ENCODE data around the gene SGCD.
"Not testable (repeated sequence)": the region's sequence is repeated elsewhere in the genome, so short reads cannot be mapped to it uniquely, and the experiment has no call there.

Gene SGCD

GRCh38 chr5:156640691-156641241 is 313.8 kb downstream of the SGCD start:
- Mint-ChIP-seq H3K9me3 (no peaks in the 10 kb centered on the region), H3K27me3 (peaks cover 12 to 14% of the 10 kb centered on the region in 2 donors), H3K4me1 (ENCODE audit: low read depth in 2 of 2) (no peaks in the 10 kb centered on the region), H3K36me3 (ENCODE audit: insufficient read depth) (no peaks in the 10 kb centered on the region), H3K27ac (no peak overlapping the region), H3K4me3 (no peak overlapping the region)
- ATAC-seq (replicated peaks) (no peak), DNase-seq (no peak)

DNA sequence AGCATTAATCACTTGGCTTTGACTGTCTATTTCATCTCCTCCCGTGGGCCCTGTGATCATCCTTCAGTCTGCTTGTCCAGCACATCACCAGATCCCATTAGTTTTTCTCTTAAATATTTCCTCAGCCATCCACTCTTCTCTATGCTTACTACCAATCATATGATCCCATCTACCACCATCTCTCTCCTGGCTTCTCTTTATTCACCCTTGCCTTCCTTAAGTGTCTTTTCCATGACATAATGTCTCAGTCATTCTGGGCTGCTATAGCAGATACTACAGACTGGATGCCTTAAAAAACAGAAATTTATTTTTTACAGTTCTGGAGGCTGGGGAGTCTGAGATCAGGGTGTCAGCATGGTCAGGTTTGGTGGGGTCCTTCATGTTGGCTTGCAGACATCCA is 314.7 kb downstream of the SGCD start:
- Mint-ChIP-seq H3K27ac (no peak overlapping the region), H3K4me3 (no peak overlapping the region), H3K36me3 (ENCODE audit: insufficient read depth) (no peaks in the 10 kb centered on the region), H3K4me1 (ENCODE audit: low read depth in 2 of 2) (no peaks in the 10 kb centered on the region), H3K9me3 (no peaks in the 10 kb centered on the region), H3K27me3 (peaks cover 21% of the 10 kb centered on the region in 2 donors)
- no peak for DNase-seq
- ATAC-seq (replicated peaks), result no peak

DNA sequence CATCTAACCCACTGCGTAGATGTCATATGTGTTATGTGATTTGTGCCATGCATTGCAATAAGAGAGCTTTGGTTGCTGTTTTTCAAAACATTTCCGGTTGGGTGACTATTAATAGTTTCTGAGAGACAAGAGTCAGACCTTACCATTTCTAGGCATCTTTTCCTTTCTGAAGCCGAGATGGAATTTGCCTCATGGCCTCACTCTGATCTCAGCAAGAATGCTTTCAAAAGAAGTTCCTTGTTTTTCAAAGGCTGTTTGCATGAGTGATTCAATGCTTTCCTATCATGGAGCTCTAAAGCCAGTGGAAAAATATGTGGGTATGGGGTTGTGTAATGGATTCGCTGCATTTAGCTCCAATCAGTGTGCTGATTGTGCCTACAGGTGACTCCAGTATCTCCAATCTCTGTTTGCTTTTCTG is 320.1 kb downstream of the SGCD start:
- Mint-ChIP-seq H3K36me3 (ENCODE audit: insufficient read depth) (no peaks in the 10 kb centered on the region), H3K4me3 (no peak overlapping the region), H3K27ac (no peak overlapping the region), H3K27me3 (peaks cover 36 to 46% of the 10 kb centered on the region in 2 donors), H3K4me1 (ENCODE audit: low read depth in 2 of 2) (no peaks in the 10 kb centered on the region), H3K9me3 (no peaks in the 10 kb centered on the region)
- no peak for DNase-seq
- ATAC-seq (replicated peaks), result no peak

DNA sequence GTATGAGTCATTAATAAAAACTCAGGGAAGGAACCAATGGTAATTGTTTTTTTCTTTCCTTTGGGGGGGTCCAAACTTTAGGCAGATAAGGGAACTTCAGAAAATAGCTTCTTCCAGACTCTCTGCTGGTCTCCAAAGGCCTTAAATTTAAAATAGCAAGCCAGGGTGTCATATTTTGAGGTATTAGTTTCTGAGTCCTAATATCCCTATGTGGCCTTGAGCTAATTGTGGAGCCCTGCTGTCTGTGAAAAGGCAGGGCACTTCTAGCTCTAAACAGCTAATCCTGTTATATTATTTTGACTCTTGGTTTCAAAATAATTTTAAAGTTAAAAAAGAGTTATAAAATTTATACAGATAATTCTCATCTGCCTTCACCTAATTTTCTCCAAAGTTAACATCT is 327.5 kb downstream of the SGCD start:
- Mint-ChIP-seq H3K36me3 (ENCODE audit: insufficient read depth) (no peaks in the 10 kb centered on the region), H3K27ac (no peak overlapping the region), H3K4me3 (no peak overlapping the region), H3K27me3 (peaks cover 18 to 22% of the 10 kb centered on the region in 2 donors), H3K4me1 (ENCODE audit: low read depth in 2 of 2) (no peaks in the 10 kb centered on the region), H3K9me3 (no peaks in the 10 kb centered on the region)
- ATAC-seq (replicated peaks), result no peak
- no peak for DNase-seq

DNA sequence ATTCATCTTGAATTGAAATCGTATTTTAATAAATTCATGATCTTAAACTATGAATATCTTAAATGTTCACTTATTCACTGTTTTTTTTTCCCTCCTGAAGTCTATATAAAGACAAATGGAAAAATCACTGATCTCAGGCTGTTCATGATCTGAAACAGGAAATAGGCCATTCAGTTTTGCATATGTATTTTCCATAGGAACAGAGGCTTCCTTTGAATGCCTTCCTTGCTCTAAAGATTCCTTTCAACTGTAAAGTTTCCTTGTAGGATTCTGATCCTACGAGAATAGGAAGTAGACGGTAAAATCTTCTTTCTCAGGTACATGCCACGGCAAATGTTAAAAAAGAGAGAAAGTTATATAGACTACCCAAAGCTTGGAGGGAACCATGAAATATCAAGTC is 328.8 kb downstream of the SGCD start:
- H3K27me3 Mint-ChIP-seq, result peaks cover 18 to 22% of the 10 kb centered on the region in 2 donors
- no peak overlapping the region for H3K27ac Mint-ChIP-seq
- no peak overlapping the region for H3K4me3 Mint-ChIP-seq
- no peaks in the 10 kb centered on the region for H3K4me1 Mint-ChIP-seq (ENCODE audit: low read depth in 2 of 2)
- no peak for ATAC-seq (replicated peaks)
- no peak for DNase-seq
- no peaks in the 10 kb centered on the region for H3K36me3 Mint-ChIP-seq (ENCODE audit: insufficient read depth)
- no peaks in the 10 kb centered on the region for H3K9me3 Mint-ChIP-seq

DNA sequence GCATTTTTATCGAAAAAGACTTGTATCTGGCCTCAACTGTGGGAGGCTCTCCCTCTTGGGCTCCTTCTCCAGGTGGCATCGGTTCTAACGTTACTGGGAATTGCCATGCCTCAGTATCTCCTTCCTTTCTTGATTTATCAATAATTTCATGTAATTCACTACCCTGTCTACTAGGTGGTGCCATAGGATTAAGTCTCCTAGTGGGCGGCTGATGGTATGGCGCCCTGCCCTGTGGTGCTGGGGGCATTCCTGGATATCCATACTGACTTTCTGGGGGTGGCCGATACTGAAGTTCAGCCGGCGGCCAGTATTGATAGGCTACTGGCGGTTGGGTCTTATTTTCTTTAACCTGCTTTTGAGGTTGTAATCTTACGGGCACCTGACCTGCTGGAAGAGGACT is 337.9 kb downstream of the SGCD start:
- ATAC-seq (replicated peaks); H3K4me3 Mint-ChIP-seq; H3K4me1 Mint-ChIP-seq (ENCODE audit: low read depth in 2 of 2); H3K27me3 Mint-ChIP-seq; DNase-seq; H3K27ac Mint-ChIP-seq; H3K9me3 Mint-ChIP-seq; H3K36me3 Mint-ChIP-seq (ENCODE audit: insufficient read depth): not testable (repeated sequence)

- not testable (repeated sequence) for ATAC-seq (replicated peaks); H3K9me3 Mint-ChIP-seq; DNase-seq; H3K4me3 Mint-ChIP-seq; H3K27me3 Mint-ChIP-seq; H3K4me1 Mint-ChIP-seq (ENCODE audit: low read depth in 2 of 2); H3K36me3 Mint-ChIP-seq (ENCODE audit: insufficient read depth); H3K27ac Mint-ChIP-seq
These were observed 339.7 kb downstream of the SGCD start for GRCh38 chr5:156666686-156667085.

DNA sequence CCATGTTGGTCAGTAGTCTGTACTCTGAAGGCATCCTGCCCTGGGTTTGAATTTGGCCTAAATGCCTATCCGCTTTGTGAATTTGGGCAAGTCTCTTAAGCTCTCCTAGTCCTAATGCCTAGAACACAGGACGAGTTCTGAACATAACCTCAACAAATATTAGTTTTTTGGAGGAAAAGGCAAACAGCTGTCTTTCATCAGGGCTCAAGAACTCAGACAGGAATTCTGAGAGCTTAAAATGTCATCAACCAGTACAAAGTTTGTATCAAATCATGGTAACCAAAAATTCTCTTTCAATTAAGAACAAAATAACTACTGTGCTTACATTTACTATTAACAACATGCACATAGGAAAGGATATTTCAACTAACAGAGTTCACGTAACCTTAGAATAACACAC is 340.7 kb downstream of the SGCD start:
- no peak for DNase-seq
- Mint-ChIP-seq H3K9me3 (no peaks in the 10 kb centered on the region), H3K27ac (no peak overlapping the region), H3K4me1 (ENCODE audit: low read depth in 2 of 2) (no peaks in the 10 kb centered on the region), H3K36me3 (ENCODE audit: insufficient read depth) (no peaks in the 10 kb centered on the region), H3K4me3 (no peak overlapping the region), H3K27me3 (peaks cover 0 to 6% of the 10 kb centered on the region in 2 donors)
- no peak for ATAC-seq (replicated peaks)

- ATAC-seq (replicated peaks), result no peak
- Mint-ChIP-seq H3K4me3 (no peak overlapping the region), H3K27me3 (peaks cover 6% of the 10 kb centered on the region in 2 donors), H3K9me3 (no peaks in the 10 kb centered on the region), H3K27ac (no peak overlapping the region), H3K36me3 (ENCODE audit: insufficient read depth) (no peaks in the 10 kb centered on the region), H3K4me1 (ENCODE audit: low read depth in 2 of 2) (no peaks in the 10 kb centered on the region)
- no peak for DNase-seq
These were observed 342.5 kb downstream of the SGCD start for GRCh38 chr5:156669416-156669815.

DNA sequence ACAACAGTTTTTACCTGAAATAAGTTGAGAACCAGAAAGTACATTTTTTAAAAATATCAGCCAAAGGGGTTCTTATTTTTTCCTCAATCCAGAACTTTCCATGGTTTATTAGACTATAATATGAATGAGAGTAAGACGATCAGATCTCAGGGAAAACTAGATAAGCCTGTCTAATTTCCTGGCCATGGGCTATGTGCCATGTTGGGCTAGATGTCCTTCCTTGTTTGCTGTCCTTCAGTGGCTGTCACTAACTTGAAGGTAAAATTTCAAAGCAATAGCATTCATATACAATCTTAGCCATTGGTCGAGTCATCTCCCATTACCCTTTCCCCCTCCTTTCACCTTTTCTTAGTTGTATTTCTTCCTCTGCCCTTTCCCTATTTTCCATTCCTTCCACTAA is 343.7 kb downstream of the SGCD start:
- H3K9me3 Mint-ChIP-seq, result no peaks in the 10 kb centered on the region
- H3K4me3 Mint-ChIP-seq, result no peak overlapping the region
- H3K36me3 Mint-ChIP-seq (ENCODE audit: insufficient read depth), result no peaks in the 10 kb centered on the region
- H3K27ac Mint-ChIP-seq, result no peak overlapping the region
- H3K27me3 Mint-ChIP-seq, result peaks cover 6% of the 10 kb centered on the region in 2 donors
- ATAC-seq (replicated peaks) (no peak), DNase-seq (no peak)
- H3K4me1 Mint-ChIP-seq (ENCODE audit: low read depth in 2 of 2), result no peaks in the 10 kb centered on the region

- Mint-ChIP-seq H3K36me3 (ENCODE audit: insufficient read depth) (no peaks in the 10 kb centered on the region), H3K27ac (no peak overlapping the region), H3K4me1 (ENCODE audit: low read depth in 2 of 2) (no peaks in the 10 kb centered on the region), H3K9me3 (no peaks in the 10 kb centered on the region), H3K27me3 (peaks cover 0 to 9% of the 10 kb centered on the region in 2 donors), H3K4me3 (no peak overlapping the region)
- no peak for DNase-seq
- ATAC-seq (replicated peaks), result no peak
These were observed 348.4 kb downstream of the SGCD start for GRCh38 chr5:156675395-156675794.

DNA sequence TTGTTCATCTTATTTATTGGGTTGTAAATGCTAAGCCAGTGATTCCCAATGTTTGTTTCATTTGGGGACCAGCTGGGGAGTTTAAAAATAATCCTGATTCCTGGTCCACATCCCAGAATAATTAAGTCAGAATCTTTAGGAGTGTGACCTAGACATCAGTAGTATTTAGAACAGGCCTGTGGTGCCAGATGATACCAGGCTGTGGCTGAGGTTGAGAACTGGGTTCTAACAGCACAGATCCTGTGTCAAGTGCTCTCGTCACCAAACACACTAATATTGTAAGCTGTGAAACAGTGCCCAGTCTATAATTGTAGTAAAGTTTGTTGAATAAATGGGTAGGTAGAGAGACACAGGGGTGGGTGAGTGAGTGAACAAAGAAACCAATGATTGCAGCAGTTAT is 351.0 kb downstream of the SGCD start:
- ATAC-seq (replicated peaks) (no peak), DNase-seq (no peak)
- H3K36me3 Mint-ChIP-seq (ENCODE audit: insufficient read depth), result peaks cover 3% of the 10 kb centered on the region
- no peak overlapping the region for H3K27ac Mint-ChIP-seq
- H3K9me3 Mint-ChIP-seq, result no peaks in the 10 kb centered on the region
- no peak overlapping the region for H3K4me3 Mint-ChIP-seq
- peaks cover 0 to 1% of the 10 kb centered on the region in 2 donors for H3K4me1 Mint-ChIP-seq (ENCODE audit: low read depth in 2 of 2)
- H3K27me3 Mint-ChIP-seq, result peaks cover 0 to 34% of the 10 kb centered on the region in 2 donors

DNA sequence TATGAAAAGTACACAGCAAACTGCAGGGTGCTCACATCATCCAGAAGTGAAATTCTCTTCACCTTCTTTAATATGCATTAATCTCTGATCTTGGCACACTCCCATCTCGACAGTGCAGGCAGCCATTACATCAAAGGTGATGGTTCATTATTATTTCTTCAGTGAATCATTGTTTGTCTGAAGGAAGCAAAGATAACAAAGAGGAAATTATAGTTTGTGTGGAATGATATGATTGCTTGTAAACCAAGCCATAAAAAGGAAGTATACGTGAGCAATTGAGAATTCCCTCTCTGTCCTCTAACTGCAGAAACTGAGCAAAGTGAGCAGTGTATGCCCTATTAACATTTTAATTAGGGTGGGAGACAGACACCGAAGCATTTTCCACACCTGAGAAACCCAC is 351.5 kb downstream of the SGCD start:
- no peak for DNase-seq
- peaks cover 5% of the 10 kb centered on the region for H3K36me3 Mint-ChIP-seq (ENCODE audit: insufficient read depth)
- ATAC-seq (replicated peaks), result no peak
- peaks cover 0 to 39% of the 10 kb centered on the region in 2 donors for H3K27me3 Mint-ChIP-seq
- H3K27ac Mint-ChIP-seq, result no peak overlapping the region
- H3K4me3 Mint-ChIP-seq, result no peak overlapping the region
- H3K9me3 Mint-ChIP-seq, result no peaks in the 10 kb centered on the region
- H3K4me1 Mint-ChIP-seq (ENCODE audit: low read depth in 2 of 2), result peaks cover 0 to 3% of the 10 kb centered on the region in 2 donors

GRCh38 chr5:156680831-156681230 is 353.9 kb downstream of the SGCD start:
- Mint-ChIP-seq H3K27ac (no peak overlapping the region), H3K4me1 (ENCODE audit: low read depth in 2 of 2) (peaks cover 0 to 3% of the 10 kb centered on the region in 2 donors), H3K27me3 (peaks cover 7 to 53% of the 10 kb centered on the region in 2 donors), H3K4me3 (no peak overlapping the region), H3K9me3 (no peaks in the 10 kb centered on the region), H3K36me3 (ENCODE audit: insufficient read depth) (peaks cover 5% of the 10 kb centered on the region)
- ATAC-seq (replicated peaks), result no peak
- DNase-seq, result no peak

- Mint-ChIP-seq H3K27me3 (peaks cover 7 to 56% of the 10 kb centered on the region in 2 donors), H3K4me3 (no peak overlapping the region), H3K9me3 (no peaks in the 10 kb centered on the region), H3K4me1 (ENCODE audit: low read depth in 2 of 2) (peaks cover 0 to 3% of the 10 kb centered on the region in 2 donors), H3K27ac (no peak overlapping the region), H3K36me3 (ENCODE audit: insufficient read depth) (peaks cover 5% of the 10 kb centered on the region)
- ATAC-seq (replicated peaks) (no peak), DNase-seq (no peak)
These were observed 354.3 kb downstream of the SGCD start for GRCh38 chr5:156681265-156681664.
